Omental fat pad (tissue), 4 donors: Measurements from ENCODE around the gene TMEM94. TPM values are rescaled to one million over a fixed set of nuclear protein-coding genes. Genes with fewer than 3 reads are reported as not detected.
"Not testable (repeated sequence)": the region's sequence is repeated elsewhere in the genome, so short reads cannot be mapped to it uniquely, and the experiment has no call there.

Experiments
- ATAC-seq: fragments of 150-250 bp; one replicate; pipeline ENCODE4 v1.9.1; 2016; ENCODE audit warnings: mild to moderate bottlenecking, moderate library complexity; ENCODE audit not compliant: low FRiP score
- DNase-seq: peaks from one replicate; pipeline ENCODE4 v3.0.0-alpha.2; 2019; ENCODE audit warnings: low spot score
- CTCF ChIP-seq, 3 donors: fragments of 450-650 bp; IDR thresholded peaks; one replicate each; pipeline ENCODE4 v1.5.1; 2016 to 2017; ENCODE audit warnings: antibody characterized with exemption in 3 of 3, mild to moderate bottlenecking in 3 of 3, moderate library complexity in 2 of 3
- total RNA-seq, 4 donors: library from RNA; depleted of rRNA; stranded (reverse); fragments of >200 nt; gene quantifications; one replicate each; pipeline ENCODE4 v1.1.0, GENCODE V29; 2016

TMEM94 gene
- total RNA-seq, 4 donors from 2014 or later = 27.9 to 66.0 (median 46.1) TPM

GRCh38 chr17:75474736-75475135 is 18.3 kb downstream of the TMEM94 start:
- ATAC-seq (no peak), DNase-seq (no peak)
- TF ChIP-seq CTCF (IDR thresholded peaks at IDR 0.05) = no peak

- no peak for TF ChIP-seq CTCF (IDR thresholded peaks at IDR 0.05)
- DNase-seq (no peak), ATAC-seq (peak; percentile 41)
Measured at GRCh38 chr17:75475144-75475835, 18.9 kb downstream of the TMEM94 start.

GRCh38 chr17:75475851-75476250 is 19.4 kb downstream of the TMEM94 start:
- ATAC-seq = no peak
- no peak for DNase-seq
- no peak for TF ChIP-seq CTCF (IDR thresholded peaks at IDR 0.05)

- no peak for TF ChIP-seq CTCF (IDR thresholded peaks at IDR 0.05)
- DNase-seq (no peak), ATAC-seq (peak; percentile 61)
Measured at GRCh38 chr17:75476271-75476671, 19.8 kb downstream of the TMEM94 start.

- DNase-seq (no peak), ATAC-seq (no peak)
- no peak for TF ChIP-seq CTCF (IDR thresholded peaks at IDR 0.05)
Measured at GRCh38 chr17:75476752-75477489, 20.5 kb downstream of the TMEM94 start.

GRCh38 chr17:75477490-75477862 is 21.0 kb downstream of the TMEM94 start:
- not testable (repeated sequence) for ATAC-seq, DNase-seq

- ATAC-seq = no peak
- TF ChIP-seq CTCF (IDR thresholded peaks at IDR 0.05) = no peak
- no peak for DNase-seq
Measured at GRCh38 chr17:75478508-75478907, 22.1 kb downstream of the TMEM94 start.
